ENCODE results near the gene ZDHHC4. TPM values are rescaled to one million over a fixed set of nuclear protein-coding genes. Genes with fewer than 3 reads are reported as not detected.
A peak's percentile ranks its signal among the peaks of the same experiment; 100 is the strongest.

Gene ZDHHC4
- total and polyA plus RNA-seq, 2 of the 13 experiments (the other 11 are each of a cell fraction or from before 2014, with no cell fraction given) = 83.2 to 188 TPM

DNA sequence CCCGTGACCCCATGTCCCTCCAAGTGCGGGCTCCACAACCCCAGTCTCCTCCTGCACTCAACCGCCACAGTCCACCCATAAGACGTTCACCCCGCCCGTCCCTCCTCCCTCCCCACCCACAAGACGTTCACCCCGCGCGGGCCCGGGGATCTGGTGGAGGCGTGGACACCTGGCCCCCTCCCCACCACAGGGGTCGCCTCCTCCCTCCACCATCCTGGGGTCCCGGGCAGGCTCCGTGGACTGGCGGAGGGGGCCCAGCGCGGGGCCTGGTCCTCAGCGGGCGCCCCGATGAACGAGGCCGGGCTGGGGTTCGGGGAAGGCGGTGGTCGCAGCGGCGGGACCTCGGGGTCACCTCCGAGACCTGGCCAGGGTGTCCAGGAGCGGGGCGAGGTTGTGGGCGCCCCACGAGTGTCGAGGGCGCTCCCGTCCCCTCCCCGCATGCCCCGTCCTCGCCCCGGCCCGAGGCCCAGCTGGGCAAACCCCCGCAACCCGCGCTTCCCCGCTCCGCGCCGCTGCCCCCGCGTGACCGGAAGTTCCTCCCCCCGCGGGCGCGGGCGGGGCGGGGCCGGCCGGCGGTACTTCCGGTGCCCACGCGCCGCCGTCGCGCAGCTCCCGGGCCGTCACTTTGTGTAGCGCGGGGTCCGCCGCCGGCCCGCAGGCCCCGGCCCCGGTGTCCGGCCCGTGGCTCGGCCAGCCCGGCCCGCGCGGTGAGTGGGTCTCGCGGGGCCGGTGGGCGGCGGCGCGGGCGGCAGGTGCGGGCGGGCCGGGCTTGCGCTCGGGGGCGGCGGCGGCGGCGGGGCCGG, 59.7 kb downstream of the ZDHHC4 start, which contains the start of gene ZNF316 (continued):
- TF ChIP-seq, protein P1, sequence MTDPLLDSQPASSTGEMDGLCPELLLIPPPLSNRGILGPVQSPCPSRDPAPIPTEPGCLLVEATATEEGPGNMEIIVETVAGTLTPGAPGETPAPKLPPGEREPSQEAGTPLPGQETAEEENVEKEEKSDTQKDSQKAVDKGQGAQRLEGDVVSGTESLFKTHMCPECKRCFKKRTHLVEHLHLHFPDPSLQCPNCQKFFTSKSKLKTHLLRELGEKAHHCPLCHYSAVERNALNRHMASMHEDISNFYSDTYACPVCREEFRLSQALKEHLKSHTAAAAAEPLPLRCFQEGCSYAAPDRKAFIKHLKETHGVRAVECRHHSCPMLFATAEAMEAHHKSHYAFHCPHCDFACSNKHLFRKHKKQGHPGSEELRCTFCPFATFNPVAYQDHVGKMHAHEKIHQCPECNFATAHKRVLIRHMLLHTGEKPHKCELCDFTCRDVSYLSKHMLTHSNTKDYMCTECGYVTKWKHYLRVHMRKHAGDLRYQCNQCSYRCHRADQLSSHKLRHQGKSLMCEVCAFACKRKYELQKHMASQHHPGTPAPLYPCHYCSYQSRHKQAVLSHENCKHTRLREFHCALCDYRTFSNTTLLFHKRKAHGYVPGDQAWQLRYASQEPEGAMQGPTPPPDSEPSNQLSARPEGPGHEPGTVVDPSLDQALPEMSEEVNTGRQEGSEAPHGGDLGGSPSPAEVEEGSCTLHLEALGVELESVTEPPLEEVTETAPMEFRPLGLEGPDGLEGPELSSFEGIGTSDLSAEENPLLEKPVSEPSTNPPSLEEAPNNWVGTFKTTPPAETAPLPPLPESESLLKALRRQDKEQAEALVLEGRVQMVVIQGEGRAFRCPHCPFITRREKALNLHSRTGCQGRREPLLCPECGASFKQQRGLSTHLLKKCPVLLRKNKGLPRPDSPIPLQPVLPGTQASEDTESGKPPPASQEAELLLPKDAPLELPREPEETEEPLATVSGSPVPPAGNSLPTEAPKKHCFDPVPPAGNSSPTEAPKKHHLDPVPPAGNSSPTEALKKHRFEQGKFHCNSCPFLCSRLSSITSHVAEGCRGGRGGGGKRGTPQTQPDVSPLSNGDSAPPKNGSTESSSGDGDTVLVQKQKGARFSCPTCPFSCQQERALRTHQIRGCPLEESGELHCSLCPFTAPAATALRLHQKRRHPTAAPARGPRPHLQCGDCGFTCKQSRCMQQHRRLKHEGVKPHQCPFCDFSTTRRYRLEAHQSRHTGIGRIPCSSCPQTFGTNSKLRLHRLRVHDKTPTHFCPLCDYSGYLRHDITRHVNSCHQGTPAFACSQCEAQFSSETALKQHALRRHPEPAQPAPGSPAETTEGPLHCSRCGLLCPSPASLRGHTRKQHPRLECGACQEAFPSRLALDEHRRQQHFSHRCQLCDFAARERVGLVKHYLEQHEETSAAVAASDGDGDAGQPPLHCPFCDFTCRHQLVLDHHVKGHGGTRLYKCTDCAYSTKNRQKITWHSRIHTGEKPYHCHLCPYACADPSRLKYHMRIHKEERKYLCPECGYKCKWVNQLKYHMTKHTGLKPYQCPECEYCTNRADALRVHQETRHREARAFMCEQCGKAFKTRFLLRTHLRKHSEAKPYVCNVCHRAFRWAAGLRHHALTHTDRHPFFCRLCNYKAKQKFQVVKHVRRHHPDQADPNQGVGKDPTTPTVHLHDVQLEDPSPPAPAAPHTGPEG (CRISPR knock-in tag; IDR thresholded peaks at IDR 0.05) = 0 out of 2 replicates have a peak, but pooled peaks have one; percentile 39
- TF ChIP-seq HNRNPLL (IDR thresholded peaks at IDR 0.05; ENCODE audit: low read depth, low read length, poor library complexity, severe bottlenecking) (no peak), CCAR2 (optimal IDR thresholded peaks at IDR 0.05; ENCODE audit: low read depth, low read length) (no peak), NR2F6 (IDR thresholded peaks at IDR 0.05) (no peak), NR2F6 (CRISPR knock-in tag; IDR thresholded peaks at IDR 0.05) (no peak), NR2F1 (CRISPR knock-in tag; IDR thresholded peaks at IDR 0.05) (no peak), ZNF772 (CRISPR knock-in tag; IDR thresholded peaks at IDR 0.05) (no peak), ZNF556 (CRISPR knock-in tag; IDR thresholded peaks at IDR 0.05; ENCODE audit: borderline replicate concordance) (0 out of 2 replicates have a peak, but pooled peaks have one; percentile 42), CBX1 (IDR thresholded peaks at IDR 0.05; ENCODE audit: low read depth) (no peak)
- TF ChIP-seq, protein P2, sequence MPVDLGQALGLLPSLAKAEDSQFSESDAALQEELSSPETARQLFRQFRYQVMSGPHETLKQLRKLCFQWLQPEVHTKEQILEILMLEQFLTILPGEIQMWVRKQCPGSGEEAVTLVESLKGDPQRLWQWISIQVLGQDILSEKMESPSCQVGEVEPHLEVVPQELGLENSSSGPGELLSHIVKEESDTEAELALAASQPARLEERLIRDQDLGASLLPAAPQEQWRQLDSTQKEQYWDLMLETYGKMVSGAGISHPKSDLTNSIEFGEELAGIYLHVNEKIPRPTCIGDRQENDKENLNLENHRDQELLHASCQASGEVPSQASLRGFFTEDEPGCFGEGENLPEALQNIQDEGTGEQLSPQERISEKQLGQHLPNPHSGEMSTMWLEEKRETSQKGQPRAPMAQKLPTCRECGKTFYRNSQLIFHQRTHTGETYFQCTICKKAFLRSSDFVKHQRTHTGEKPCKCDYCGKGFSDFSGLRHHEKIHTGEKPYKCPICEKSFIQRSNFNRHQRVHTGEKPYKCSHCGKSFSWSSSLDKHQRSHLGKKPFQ (CRISPR knock-in tag; IDR thresholded peaks at IDR 0.05; ENCODE audit: insufficient replicate concordance) = no peak
- TF ChIP-seq, protein P3, sequence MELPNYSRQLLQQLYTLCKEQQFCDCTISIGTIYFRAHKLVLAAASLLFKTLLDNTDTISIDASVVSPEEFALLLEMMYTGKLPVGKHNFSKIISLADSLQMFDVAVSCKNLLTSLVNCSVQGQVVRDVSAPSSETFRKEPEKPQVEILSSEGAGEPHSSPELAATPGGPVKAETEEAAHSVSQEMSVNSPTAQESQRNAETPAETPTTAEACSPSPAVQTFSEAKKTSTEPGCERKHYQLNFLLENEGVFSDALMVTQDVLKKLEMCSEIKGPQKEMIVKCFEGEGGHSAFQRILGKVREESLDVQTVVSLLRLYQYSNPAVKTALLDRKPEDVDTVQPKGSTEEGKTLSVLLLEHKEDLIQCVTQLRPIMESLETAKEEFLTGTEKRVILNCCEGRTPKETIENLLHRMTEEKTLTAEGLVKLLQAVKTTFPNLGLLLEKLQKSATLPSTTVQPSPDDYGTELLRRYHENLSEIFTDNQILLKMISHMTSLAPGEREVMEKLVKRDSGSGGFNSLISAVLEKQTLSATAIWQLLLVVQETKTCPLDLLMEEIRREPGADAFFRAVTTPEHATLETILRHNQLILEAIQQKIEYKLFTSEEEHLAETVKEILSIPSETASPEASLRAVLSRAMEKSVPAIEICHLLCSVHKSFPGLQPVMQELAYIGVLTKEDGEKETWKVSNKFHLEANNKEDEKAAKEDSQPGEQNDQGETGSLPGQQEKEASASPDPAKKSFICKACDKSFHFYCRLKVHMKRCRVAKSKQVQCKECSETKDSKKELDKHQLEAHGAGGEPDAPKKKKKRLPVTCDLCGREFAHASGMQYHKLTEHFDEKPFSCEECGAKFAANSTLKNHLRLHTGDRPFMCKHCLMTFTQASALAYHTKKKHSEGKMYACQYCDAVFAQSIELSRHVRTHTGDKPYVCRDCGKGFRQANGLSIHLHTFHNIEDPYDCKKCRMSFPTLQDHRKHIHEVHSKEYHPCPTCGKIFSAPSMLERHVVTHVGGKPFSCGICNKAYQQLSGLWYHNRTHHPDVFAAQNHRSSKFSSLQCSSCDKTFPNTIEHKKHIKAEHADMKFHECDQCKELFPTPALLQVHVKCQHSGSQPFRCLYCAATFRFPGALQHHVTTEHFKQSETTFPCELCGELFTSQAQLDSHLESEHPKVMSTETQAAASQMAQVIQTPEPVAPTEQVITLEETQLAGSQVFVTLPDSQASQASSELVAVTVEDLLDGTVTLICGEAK (IDR thresholded peaks at IDR 0.05) = no peak
- TF ChIP-seq, protein P3 (CRISPR knock-in tag; IDR thresholded peaks at IDR 0.05) = no peak
